Endothelial cell of umbilical vein (primary cell): ENCODE data around the gene MME. TPM values are rescaled to one million over a fixed set of nuclear protein-coding genes. Genes with fewer than 3 reads are reported as not detected.

Experiments
- BruUV-seq: library from RNA; stranded (reverse); fragments of 400-500 nt; replicated peaks from 2 replicates; lab custom pipeline; 2021; lab: Mats Ljungman, UMichigan
- CTCF ChIA-PET: fragments of 300-600, 350-600 bp; sonication (Branson Sonifier 250); formaldehyde crosslinking; loops from one replicate; lab custom pipeline; 2021; ENCODE audit warnings: antibody characterized with exemption, inconsistent platforms; lab: Charles Lee
- POLR2A ChIA-PET: fragments of 300-600, 350-600 bp; sonication (Branson Sonifier 250); formaldehyde crosslinking; loops from one replicate; lab custom pipeline; 2021; ENCODE audit warnings: antibody characterized with exemption, inconsistent platforms; lab: Charles Lee
- DNase-seq: peaks from one replicate; pipeline ENCODE4 v3.0.0-alpha.2; 2011; ENCODE audit warnings: low read depth, low spot score
- FAIRE-seq: peaks from 2 replicates; lab custom pipeline; 2011; peaks lifted over from hg19 to GRCh38; lab: Jason Lieb, UNC
- H2AFZ ChIP-seq: 2 replicates; pipeline ENCODE4 v1.6.0; 2012; ENCODE audit warnings: low read depth, low read length, control low read depth, inconsistent platforms
- H3K27ac ChIP-seq: 2 replicates; pipeline ENCODE4 v1.5.1; 2011; ENCODE audit warnings: low read depth, mild to moderate bottlenecking, control low read depth, low read length, moderate library complexity; ENCODE audit not compliant: insufficient read depth
- H3K27me3 ChIP-seq, 2 experiments: 2 replicates each; pipeline versions ENCODE4 v1.6.0 to v1.6.1; 2011; ENCODE audit warnings: low read length in 2 of 2, mixed read lengths in 1 of 2; ENCODE audit not compliant: control insufficient read depth in 2 of 2, insufficient read depth in 2 of 2
- H3K36me3 ChIP-seq, 2 experiments: 2 replicates in 1 of 2; 3 replicates in 1 of 2; pipeline ENCODE4 v1.5.1; 2011; ENCODE audit warnings: low read length in 2 of 2, mild to moderate bottlenecking in 1 of 2, moderate library complexity in 1 of 2; ENCODE audit not compliant: control insufficient read depth in 2 of 2, insufficient read depth in 2 of 2; ENCODE audit errors: extremely low read depth in 1 of 2
- H3K4me1 ChIP-seq: 3 replicates; pipeline ENCODE4 v1.5.1; 2011; ENCODE audit warnings: mild to moderate bottlenecking, low read length; ENCODE audit not compliant: control insufficient read depth, insufficient read depth; ENCODE audit errors: extremely low read depth
- H3K4me2 ChIP-seq: 2 replicates; pipeline ENCODE4 v1.6.1; 2011; ENCODE audit warnings: low read length, control low read depth, mixed read lengths; ENCODE audit not compliant: insufficient read depth
- H3K4me3 ChIP-seq, 3 experiments: fragments of 200-600 bp in 1 of 3; sonication (generic), shearing (Covaris generic) in 1 of 3; replicated peaks in 1 of 3; 2 replicates each; pipeline ENCODE4 v1.5.1; 2011 to 2016; ENCODE audit warnings: control low read depth in 3 of 3, low read length in 3 of 3, mild to moderate bottlenecking in 2 of 3, inconsistent platforms in 1 of 3, low read depth in 1 of 3, moderate library complexity in 1 of 3; ENCODE audit not compliant: insufficient read depth in 1 of 3
- H3K79me2 ChIP-seq: 2 replicates; pipeline ENCODE4 v1.6.0; 2012; ENCODE audit warnings: low read length, inconsistent platforms; ENCODE audit not compliant: control insufficient read depth, insufficient read depth
- H3K9ac ChIP-seq: replicated peaks from 2 replicates; pipeline ENCODE3; 2011; ENCODE audit warnings: low read length, control low read depth; ENCODE audit not compliant: insufficient read depth; ENCODE audit errors: extremely low read depth
- H3K9me1 ChIP-seq: replicated peaks from 3 replicates; pipeline ENCODE4 v1.6.0; 2011; ENCODE audit warnings: mild to moderate bottlenecking, low read length; ENCODE audit not compliant: control insufficient read depth, insufficient read depth; ENCODE audit errors: extremely low read depth
- H3K9me3 ChIP-seq: replicated peaks from 2 replicates; pipeline ENCODE4 v1.5.1; 2012; ENCODE audit warnings: low read length, inconsistent platforms; ENCODE audit not compliant: control insufficient read depth, insufficient read depth
- H4K20me1 ChIP-seq: replicated peaks from 2 replicates; pipeline ENCODE3; 2011; ENCODE audit warnings: mild to moderate bottlenecking, low read length; ENCODE audit not compliant: control insufficient read depth, insufficient read depth; ENCODE audit errors: extremely low read depth
- CTCF ChIP-seq, 2 donors: IDR thresholded peaks; 1 replicate in 1 of 2; 2 replicates in 1 of 2; pipeline ENCODE4 v1.5.1; 2011; ENCODE audit warnings: low read length in 2 of 2, mild to moderate bottlenecking in 2 of 2, moderate library complexity in 2 of 2, control low read depth in 1 of 2, inconsistent platforms in 1 of 2, low read depth in 1 of 2; ENCODE audit not compliant: insufficient read depth in 1 of 2; ENCODE audit errors: extremely low read depth in 1 of 2
- EZH2 ChIP-seq: IDR thresholded peaks from 2 replicates; pipeline ENCODE4 v1.6.1; 2012; ENCODE audit warnings: borderline replicate concordance, low read depth, mild to moderate bottlenecking, moderate library complexity, low read length, inconsistent platforms; ENCODE audit not compliant: severe bottlenecking
- FOS ChIP-seq: IDR thresholded peaks from 2 replicates; pipeline ENCODE4 v1.6.1; 2011; ENCODE audit warnings: mild to moderate bottlenecking, low read length, moderate library complexity, borderline replicate concordance; ENCODE audit not compliant: insufficient read depth
- GATA2 ChIP-seq: IDR thresholded peaks from 2 replicates; pipeline ENCODE4 v1.7.0; 2011; ENCODE audit warnings: low read depth, mild to moderate bottlenecking, moderate library complexity, mixed read lengths, low read length; ENCODE audit not compliant: insufficient read length, insufficient read depth
- JUN ChIP-seq: IDR thresholded peaks from 2 replicates; pipeline ENCODE4 v1.6.1; 2011; ENCODE audit warnings: borderline replicate concordance, low read depth; ENCODE audit not compliant: insufficient read length, insufficient read depth
- MAX ChIP-seq: IDR thresholded peaks from 2 replicates; pipeline ENCODE4 v1.6.1; 2011; ENCODE audit not compliant: insufficient read depth, insufficient read length
- MYC ChIP-seq: IDR thresholded peaks from one replicate; pipeline ENCODE4 v1.6.1; 2011; ENCODE audit warnings: mild to moderate bottlenecking, low read depth, low read length
- POLR2A ChIP-seq: IDR thresholded peaks from 2 replicates; pipeline ENCODE4 v1.6.1; 2012; ENCODE audit warnings: low read depth, mild to moderate bottlenecking, control low read depth, low read length
- POLR2AphosphoS5 ChIP-seq: IDR thresholded peaks from 2 replicates; pipeline ENCODE4 v1.6.1; 2012; ENCODE audit warnings: low read depth, mild to moderate bottlenecking, control low read depth, low read length, moderate library complexity; ENCODE audit not compliant: insufficient read depth
- dilution Hi-C: fragments of 300-500 bp; cut with MboI; formaldehyde crosslinking; loops from one replicate; pipeline ENCODE4 v1.15.0; 2019; ENCODE audit warnings: low sequenced_read_pairs; ENCODE audit not compliant: extremely low pct_ligation_motif_present
- intact Hi-C: fragments of 100-400 bp; cut with micrococcal nuclease; formaldehyde crosslinking; loops from one replicate; pipeline ENCODE4 v1.10.0; 2022
- polyA plus RNA-seq, 4 experiments: library from polyadenylated mRNA; depleted of rRNA in 3 of 4; stranded (reverse) in 3 of 4; unstranded in 1 of 4; fragments of >200 nt; gene quantifications; 2 replicates each; pipeline versions ENCODE4 v1.2.1 to v1.2.3, GENCODE V29; 2011 to 2012; ENCODE audit warnings: missing spikeins in 1 of 4
- total RNA-seq: library from RNA; stranded (reverse); gene quantifications from 2 replicates; pipeline ENCODE4 v1.2.3, GENCODE V29; 2021

The MME gene
- total and polyA plus RNA-seq, 2 donors (not counting 3 experiments of a cell fraction or from before 2014, with no cell fraction given) = 6.0 to 10.5 TPM

- Histone ChIP-seq H3K9me1 (no peaks in the 10 kb centered on the region), H3K36me3 (no peaks in the 10 kb centered on the region), H3K9ac (no peak overlapping the region), H3K27ac (no peak overlapping the region), H4K20me1 (no peaks in the 10 kb centered on the region), H3K4me2 (no peak overlapping the region), H3K4me3 (no peak overlapping the region), H3K27me3 (no peaks in the 10 kb centered on the region), H3K9me3 (no peaks in the 10 kb centered on the region), H3K79me2 (no peaks in the 10 kb centered on the region), H2AFZ (no peak overlapping the region), H3K4me1 (no peaks in the 10 kb centered on the region)
- no TSS peak for BruUV-seq
- no peak for TF ChIP-seq POLR2A
- TF ChIP-seq POLR2AphosphoS5 = no peak
- no peak for TF ChIP-seq CTCF (IDR thresholded peaks at IDR 0.05; ENCODE audit: extremely low read depth in 1 of 2, insufficient read depth in 1 of 2, low read depth in 1 of 2, low read length in 2 of 2)
- TF ChIP-seq MAX = no peak
- TF ChIP-seq FOS = no peak
- TF ChIP-seq GATA2 = no peak
- TF ChIP-seq EZH2 = no peak
- no peak for TF ChIP-seq MYC
- no peak for TF ChIP-seq JUN
- POLR2A ChIA-PET = no interaction called here
- FAIRE-seq (no peak), DNase-seq (peak; percentile 5)
- CTCF ChIA-PET = no interaction called here
- dilution Hi-C loops = no loop called here
- intact Hi-C loops = no loop called here
Measured at GRCh38 chr3:155178810-155179436, 98.8 kb downstream of the MME start.
